Measurements from ENCODE around the gene TNRC6C.

- no peak for TF ChIP-seq CTCF (IDR thresholded peaks at IDR 0.05)
- no peak for TF ChIP-seq POLR2A (IDR thresholded peaks at IDR 0.05)
These were observed 172.1 kb downstream of the TNRC6C start, which contains the start of gene TMC8 for GRCh38 chr17:78130437-78131101.
